ENCODE results near the gene MDFIC. TPM values are rescaled to one million over a fixed set of nuclear protein-coding genes. Genes with fewer than 3 reads are reported as not detected.

Gene MDFIC
- total and polyA plus RNA-seq, 4 experiments from 2014 or later: 68.1 to 194 (median 129) TPM

- ChIA-PET CTCF (ENCODE audit: partially characterized antibody) (interaction anchor here (0.8 to 9.6 kb wide), 2 partner anchors 16 to 78 kb away, joined by 3 to 138 read pairs; no protein-coding TSS in a partner anchor), POLR2A (ENCODE audit: partially characterized antibody) (interaction anchor here (2.6 kb wide), 1 partner anchor 20 kb away, joined by 12 read pairs; no protein-coding TSS in a partner anchor)
- no peak for DNase-seq
- peak overlapping the region in 2 of 8 donors; percentile 8 to 23 for H3K4me3 Mint-ChIP-seq
- H3K36me3 ChIP-seq (ENCODE audit: insufficient read depth, low read length): peaks cover 6% of the 10 kb centered on the region
- H3K27ac Mint-ChIP-seq: peak overlapping the region in 4 of 7 donors; percentile 4 to 75 (median 64)
- H3K4me1 Mint-ChIP-seq: peaks cover 63 to 90% (median 79%) of the 10 kb centered on the region in 4 donors
- peaks cover 75% of the 10 kb centered on the region for H3K4me1 ChIP-seq (ENCODE audit: insufficient read depth, low read length)
- H3K27ac ChIP-seq (ENCODE audit: low read depth, low read length): no peak overlapping the region
- H3K9me3 Mint-ChIP-seq: no peaks in the 10 kb centered on the region
- intact Hi-C loops (cut with micrococcal nuclease): no loop called here
- no peak overlapping the region for H3K4me3 ChIP-seq (ENCODE audit: low read length in 2 of 2)
- peaks cover 72 to 73% of the 10 kb centered on the region in 2 donors for H3K36me3 Mint-ChIP-seq
- H3K27me3 ChIP-seq (ENCODE audit: insufficient read depth, low read length): no peaks in the 10 kb centered on the region
- no peaks in the 10 kb centered on the region for H3K9me3 ChIP-seq (ENCODE audit: control insufficient read depth in 1 of 2, low read length in 2 of 2)
- H3K27me3 Mint-ChIP-seq: no peaks in the 10 kb centered on the region
These were observed 21.6 kb downstream of the MDFIC start for GRCh38 chr7:114943530-114943929.

GRCh38 chr7:114943953-114944744, 22.3 kb downstream of the MDFIC start:
- Mint-ChIP-seq H3K4me3 (peak overlapping the region in 1 of 8 donors; percentile 8), H3K27ac (peak overlapping the region in 4 of 7 donors; percentile 16 to 83 (median 46)), H3K4me1 (peaks cover 66 to 92% (median 80%) of the 10 kb centered on the region in 4 donors), H3K27me3 (no peaks in the 10 kb centered on the region), H3K9me3 (no peaks in the 10 kb centered on the region), H3K36me3 (peaks cover 71 to 72% of the 10 kb centered on the region in 2 donors)
- intact Hi-C loops (cut with micrococcal nuclease): no loop called here
- Histone ChIP-seq H3K27me3 (ENCODE audit: insufficient read depth, low read length) (no peaks in the 10 kb centered on the region), H3K9me3 (ENCODE audit: control insufficient read depth in 1 of 2, low read length in 2 of 2) (no peaks in the 10 kb centered on the region), H3K4me1 (ENCODE audit: insufficient read depth, low read length) (peaks cover 75% of the 10 kb centered on the region), H3K36me3 (ENCODE audit: insufficient read depth, low read length) (peaks cover 6% of the 10 kb centered on the region), H3K4me3 (ENCODE audit: low read length in 2 of 2) (no peak overlapping the region), H3K27ac (ENCODE audit: low read depth, low read length) (no peak overlapping the region)
- ChIA-PET CTCF (ENCODE audit: partially characterized antibody) (interaction anchor here (1.3 to 9.6 kb wide), 2 partner anchors 10 to 79 kb away, joined by 3 to 138 read pairs; no protein-coding TSS in a partner anchor), POLR2A (ENCODE audit: partially characterized antibody) (interaction anchor here (1.4 to 2.6 kb wide), 3 partner anchors 21 to 29 kb away, joined by 3 to 12 read pairs (median 4); no protein-coding TSS in a partner anchor)
- DNase-seq: no peak

GRCh38 chr7:114944745-114945625, 23.1 kb downstream of the MDFIC start:
- Histone ChIP-seq H3K36me3 (ENCODE audit: insufficient read depth, low read length) (peaks cover 6% of the 10 kb centered on the region), H3K9me3 (ENCODE audit: control insufficient read depth in 1 of 2, low read length in 2 of 2) (no peaks in the 10 kb centered on the region), H3K4me1 (ENCODE audit: insufficient read depth, low read length) (peaks cover 75% of the 10 kb centered on the region), H3K27me3 (ENCODE audit: insufficient read depth, low read length) (no peaks in the 10 kb centered on the region), H3K27ac (ENCODE audit: low read depth, low read length) (no peak overlapping the region), H3K4me3 (ENCODE audit: low read length in 2 of 2) (no peak overlapping the region)
- Mint-ChIP-seq H3K4me3 (peak overlapping the region in 1 of 8 donors; percentile 27), H3K36me3 (peaks cover 76 to 79% of the 10 kb centered on the region in 2 donors), H3K27ac (peak overlapping the region in 5 of 7 donors; percentile 16 to 83 (median 36)), H3K27me3 (no peaks in the 10 kb centered on the region), H3K4me1 (peaks cover 72 to 94% (median 83%) of the 10 kb centered on the region in 4 donors), H3K9me3 (no peaks in the 10 kb centered on the region)
- intact Hi-C loops (cut with micrococcal nuclease): no loop called here
- ChIA-PET POLR2A (ENCODE audit: partially characterized antibody) (interaction anchor here (1.4 to 1.9 kb wide), 3 partner anchors 22 to 53 kb away, joined by 3 to 5 read pairs (median 4); no protein-coding TSS in a partner anchor), CTCF (ENCODE audit: partially characterized antibody) (interaction anchor here (1.3 to 9.6 kb wide), 2 partner anchors 11 to 79 kb away, joined by 3 to 138 read pairs; no protein-coding TSS in a partner anchor)
- DNase-seq: no peak

GRCh38 chr7:114949231-114949630, 27.3 kb downstream of the MDFIC start:
- Histone ChIP-seq H3K4me3 (ENCODE audit: low read length in 2 of 2) (no peak overlapping the region), H3K27me3 (ENCODE audit: insufficient read depth, low read length) (no peaks in the 10 kb centered on the region), H3K9me3 (ENCODE audit: control insufficient read depth in 1 of 2, low read length in 2 of 2) (no peaks in the 10 kb centered on the region), H3K36me3 (ENCODE audit: insufficient read depth, low read length) (peaks cover 2% of the 10 kb centered on the region), H3K4me1 (ENCODE audit: insufficient read depth, low read length) (peaks cover 70% of the 10 kb centered on the region), H3K27ac (ENCODE audit: low read depth, low read length) (no peak overlapping the region)
- H3K36me3 Mint-ChIP-seq: peaks cover 48 to 66% of the 10 kb centered on the region in 2 donors
- no peaks in the 10 kb centered on the region for H3K9me3 Mint-ChIP-seq
- peaks cover 60 to 81% (median 71%) of the 10 kb centered on the region in 4 donors for H3K4me1 Mint-ChIP-seq
- intact Hi-C loops (cut with micrococcal nuclease): loop anchor here (2.0 kb wide), 2 partner anchors 16 to 20 kb away; no protein-coding TSS in a partner anchor
- H3K27ac Mint-ChIP-seq: peak overlapping the region; percentile 30 to 83 (median 57)
- POLR2A ChIA-PET (ENCODE audit: partially characterized antibody): interaction anchor here (1.0 to 2.0 kb wide), 4 partner anchors 10 to 60 kb away, joined by 5 to 6 read pairs (median 6); no protein-coding TSS in a partner anchor
- H3K4me3 Mint-ChIP-seq: peak overlapping the region; percentile 65 to 82 (median 74)
- CTCF ChIA-PET (ENCODE audit: partially characterized antibody): interaction anchor here (0.7 to 1.1 kb wide), 2 partner anchors 10 to 26 kb away, joined by 3 read pairs; no protein-coding TSS in a partner anchor
- no peak for DNase-seq
- H3K27me3 Mint-ChIP-seq: no peaks in the 10 kb centered on the region

- ChIA-PET POLR2A (ENCODE audit: partially characterized antibody) (interaction anchor here (0.6 kb wide), 1 partner anchor 29 kb away, joined by 3 read pairs; no protein-coding TSS in a partner anchor), CTCF (ENCODE audit: partially characterized antibody) (interaction anchor here (1.2 to 2.1 kb wide), 2 partner anchors 12 to 87 kb away, joined by 5 to 7 read pairs; no protein-coding TSS in a partner anchor)
- intact Hi-C loops (cut with micrococcal nuclease): no loop called here
- H3K27me3 ChIP-seq (ENCODE audit: insufficient read depth, low read length): no peaks in the 10 kb centered on the region
- H3K36me3 Mint-ChIP-seq: peaks cover 35 to 54% of the 10 kb centered on the region in 2 donors
- no peak overlapping the region for H3K27ac ChIP-seq (ENCODE audit: low read depth, low read length)
- H3K9me3 Mint-ChIP-seq: no peaks in the 10 kb centered on the region
- peaks cover 5% of the 10 kb centered on the region for H3K36me3 ChIP-seq (ENCODE audit: insufficient read depth, low read length)
- no peaks in the 10 kb centered on the region for H3K9me3 ChIP-seq (ENCODE audit: control insufficient read depth in 1 of 2, low read length in 2 of 2)
- no peak overlapping the region for H3K27ac Mint-ChIP-seq
- no peak overlapping the region for H3K4me3 ChIP-seq (ENCODE audit: low read length in 2 of 2)
- no peaks in the 10 kb centered on the region for H3K27me3 Mint-ChIP-seq
- peaks cover 89% of the 10 kb centered on the region for H3K4me1 ChIP-seq (ENCODE audit: insufficient read depth, low read length)
- no peak overlapping the region for H3K4me3 Mint-ChIP-seq
- DNase-seq: no peak
- H3K4me1 Mint-ChIP-seq: peaks cover 63 to 86% (median 77%) of the 10 kb centered on the region in 4 donors
These were observed 30.4 kb downstream of the MDFIC start for GRCh38 chr7:114952296-114952695.

- Histone ChIP-seq H3K27me3 (ENCODE audit: insufficient read depth, low read length) (no peaks in the 10 kb centered on the region), H3K27ac (ENCODE audit: low read depth, low read length) (no peak overlapping the region), H3K36me3 (ENCODE audit: insufficient read depth, low read length) (peaks cover 5% of the 10 kb centered on the region), H3K9me3 (ENCODE audit: control insufficient read depth in 1 of 2, low read length in 2 of 2) (no peaks in the 10 kb centered on the region), H3K4me3 (ENCODE audit: low read length in 2 of 2) (no peak overlapping the region), H3K4me1 (ENCODE audit: insufficient read depth, low read length) (peaks cover 88% of the 10 kb centered on the region)
- Mint-ChIP-seq H3K27ac (peak overlapping the region in 4 of 7 donors; percentile 2 to 58 (median 14)), H3K4me1 (peaks cover 56 to 82% (median 69%) of the 10 kb centered on the region in 4 donors), H3K27me3 (no peaks in the 10 kb centered on the region), H3K36me3 (peaks cover 29 to 47% of the 10 kb centered on the region in 2 donors), H3K4me3 (peak overlapping the region in 2 of 8 donors; percentile 6 to 61), H3K9me3 (no peaks in the 10 kb centered on the region)
- DNase-seq: no peak
- CTCF ChIA-PET (ENCODE audit: partially characterized antibody): interaction anchor here (0.6 to 2.1 kb wide), 4 partner anchors 29 to 91 kb away, joined by 3 to 7 read pairs (median 4); no protein-coding TSS in a partner anchor
- POLR2A ChIA-PET (ENCODE audit: partially characterized antibody): interaction anchor here (0.8 kb wide), 1 partner anchor 31 kb away, joined by 3 read pairs; no protein-coding TSS in a partner anchor
- intact Hi-C loops (cut with micrococcal nuclease): no loop called here
These were observed 31.8 kb downstream of the MDFIC start for GRCh38 chr7:114953724-114954123.
